Measurements from ENCODE around the gene CPXCR1.
"Not testable (repeated sequence)": the region's sequence is repeated elsewhere in the genome, so short reads cannot be mapped to it uniquely, and the experiment has no call there.

The CPXCR1 gene

GRCh38 chrX:88746925-88747324 lies at the start of gene CPXCR1:
Gene CPXCR1 (plus strand): TSS chrX:88747225. CDS start chrX:88753415, 6,190 bp downstream.
- no peak for DNase-seq

GRCh38 chrX:88735835-88736234 lies 11.2 kb upstream of the CPXCR1 start:
- no peak for DNase-seq

- not testable (repeated sequence) for DNase-seq
These were observed 810 bp upstream of the CPXCR1 start for GRCh38 chrX:88746215-88746614.

- DNase-seq = not testable (repeated sequence)
These were observed 5.3 kb downstream of the CPXCR1 start for GRCh38 chrX:88752339-88752738.

GRCh38 chrX:88789825-88790224 lies 42.8 kb downstream of the CPXCR1 start:
- no peak for DNase-seq

Measured in activated naive CD4-positive, alpha-beta T cell treated with Interleukin-2 at 50 U/mL for 16 hours (primary cell).